ENCODE data around the gene KRT38.

KRT38 gene

DNA sequence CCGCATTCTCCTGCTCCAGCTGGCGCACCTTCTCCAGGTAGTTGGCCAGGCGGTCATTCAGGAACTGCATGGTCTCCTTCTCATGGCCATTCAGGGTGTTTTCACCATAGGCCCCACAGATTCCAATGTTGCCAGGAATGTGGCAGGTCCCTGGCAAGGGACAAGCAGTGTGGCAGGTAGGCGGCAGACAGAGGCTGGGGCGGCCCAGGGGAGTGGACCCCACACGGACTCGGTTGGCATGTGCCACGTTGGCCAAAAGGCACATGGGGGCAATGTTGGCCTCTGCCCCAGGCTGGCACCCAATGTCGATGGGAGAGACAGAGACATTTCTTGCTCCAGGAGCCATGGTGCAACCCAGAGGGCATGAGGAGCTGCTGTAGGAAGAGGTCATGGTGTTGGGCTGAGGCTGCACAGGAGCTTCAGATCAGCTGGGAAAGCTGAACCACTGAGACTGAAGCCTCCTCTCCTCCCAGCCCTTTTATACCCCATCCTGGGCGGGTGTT is at the start of gene KRT38:
TSS of gene KRT38 (minus strand) at position 453 of the 503 bp plus-strand sequence. CDS start at position 391, 62 bp downstream.
- DNase-seq (ENCODE audit: low read depth): no peak
- TF ChIP-seq, protein P1, sequence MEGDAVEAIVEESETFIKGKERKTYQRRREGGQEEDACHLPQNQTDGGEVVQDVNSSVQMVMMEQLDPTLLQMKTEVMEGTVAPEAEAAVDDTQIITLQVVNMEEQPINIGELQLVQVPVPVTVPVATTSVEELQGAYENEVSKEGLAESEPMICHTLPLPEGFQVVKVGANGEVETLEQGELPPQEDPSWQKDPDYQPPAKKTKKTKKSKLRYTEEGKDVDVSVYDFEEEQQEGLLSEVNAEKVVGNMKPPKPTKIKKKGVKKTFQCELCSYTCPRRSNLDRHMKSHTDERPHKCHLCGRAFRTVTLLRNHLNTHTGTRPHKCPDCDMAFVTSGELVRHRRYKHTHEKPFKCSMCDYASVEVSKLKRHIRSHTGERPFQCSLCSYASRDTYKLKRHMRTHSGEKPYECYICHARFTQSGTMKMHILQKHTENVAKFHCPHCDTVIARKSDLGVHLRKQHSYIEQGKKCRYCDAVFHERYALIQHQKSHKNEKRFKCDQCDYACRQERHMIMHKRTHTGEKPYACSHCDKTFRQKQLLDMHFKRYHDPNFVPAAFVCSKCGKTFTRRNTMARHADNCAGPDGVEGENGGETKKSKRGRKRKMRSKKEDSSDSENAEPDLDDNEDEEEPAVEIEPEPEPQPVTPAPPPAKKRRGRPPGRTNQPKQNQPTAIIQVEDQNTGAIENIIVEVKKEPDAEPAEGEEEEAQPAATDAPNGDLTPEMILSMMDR (IDR thresholded peaks at IDR 0.05; ENCODE audit: insufficient read depth, low read depth, low read length, missing control alignments): no peak
- no peak within 1 kb of the TSS for H3K4me3 ChIP-seq (ENCODE audit: low read depth, low read length)

DNA sequence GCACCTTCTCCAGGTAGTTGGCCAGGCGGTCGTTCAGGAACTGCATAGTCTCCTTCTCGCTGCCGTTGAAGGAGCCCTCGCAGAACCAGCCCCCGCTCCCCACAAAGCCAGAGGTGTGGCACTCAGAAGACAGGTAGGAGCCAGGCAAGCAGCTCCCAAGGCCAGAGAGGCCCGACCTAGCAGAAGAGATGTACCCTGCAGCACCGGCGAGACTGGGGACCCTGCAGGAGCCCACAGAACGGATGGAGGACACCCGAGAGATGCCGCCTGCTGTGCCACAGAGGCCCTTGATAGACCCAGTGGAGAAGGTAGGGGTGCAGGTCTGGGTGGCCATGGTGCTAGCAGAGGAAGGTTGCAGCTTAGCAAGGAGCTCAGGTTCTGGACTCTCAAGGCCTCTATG is 48.7 kb upstream of the KRT38 start, which contains the start of gene KRT36:
TSS of gene KRT36 (minus strand) at position 380 of the 400 bp plus-strand sequence. CDS start at position 334, 46 bp downstream.
- H3K4me3 ChIP-seq (ENCODE audit: low read depth, low read length): no peak within 1 kb of the TSS
- DNase-seq (ENCODE audit: low read depth): no peak
- TF ChIP-seq, protein P1 (IDR thresholded peaks at IDR 0.05; ENCODE audit: insufficient read depth, low read depth, low read length, missing control alignments): no peak

DNA sequence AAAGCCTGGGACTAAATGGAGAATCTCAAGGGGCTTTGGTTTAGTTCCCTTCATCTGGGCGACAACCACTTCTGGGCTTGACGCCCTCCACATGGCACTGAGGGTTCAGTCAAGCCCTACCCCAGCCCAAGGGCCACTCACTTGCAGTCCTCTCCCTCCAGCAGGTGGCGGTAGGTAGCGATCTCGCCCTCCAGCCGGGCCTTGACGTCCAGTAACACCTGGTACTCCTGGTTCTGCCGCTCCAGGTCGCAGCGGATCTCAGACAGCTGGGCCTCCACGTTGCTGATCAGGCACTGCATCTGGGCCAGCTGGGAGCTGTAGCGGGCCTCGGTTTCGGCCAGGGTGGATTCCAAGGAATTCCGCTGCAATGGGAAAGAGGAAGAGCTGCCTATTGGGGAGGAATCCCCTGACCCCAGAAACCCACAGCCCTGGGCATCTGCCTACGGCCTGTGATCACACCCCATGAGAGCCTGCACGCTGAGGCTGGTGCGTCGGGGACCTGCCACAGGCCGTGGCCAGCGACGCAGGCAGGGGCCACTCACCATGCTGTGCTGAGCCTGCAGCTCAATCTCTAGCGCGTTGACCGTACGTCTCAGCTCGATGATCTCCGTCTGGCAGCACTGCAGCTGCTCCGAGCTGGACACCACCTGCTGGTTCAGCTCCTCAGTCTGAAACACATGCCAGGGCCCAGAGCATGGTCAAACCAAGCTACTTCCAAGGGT is 46.2 kb upstream of the KRT38 start:
- TF ChIP-seq, protein P1 (IDR thresholded peaks at IDR 0.05; ENCODE audit: insufficient read depth, low read depth, low read length, missing control alignments): peak; percentile 59
- peak; percentile 43 for DNase-seq (ENCODE audit: low read depth)
- no peak overlapping the region for H3K4me3 ChIP-seq (ENCODE audit: low read depth, low read length)

DNA sequence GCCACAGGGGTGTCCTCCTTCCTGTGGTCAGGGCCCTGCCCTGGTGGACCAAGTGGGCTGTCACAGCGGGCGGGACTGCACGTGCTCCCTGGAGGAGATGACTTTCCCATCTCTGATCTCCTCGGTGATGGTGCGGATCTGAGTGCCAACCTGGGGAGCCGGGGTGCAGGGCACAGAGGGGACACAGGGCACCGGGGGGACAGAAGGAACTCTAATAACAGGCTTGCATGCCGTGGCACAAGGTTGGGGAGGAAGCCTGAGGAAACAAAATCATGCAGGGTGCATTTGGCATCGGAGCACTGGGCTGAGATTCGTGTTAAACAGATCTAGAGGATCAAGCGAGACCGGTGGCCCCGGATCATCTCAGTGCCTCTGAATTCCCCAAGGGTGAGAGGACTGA is 45.5 kb upstream of the KRT38 start:
- no peak for DNase-seq (ENCODE audit: low read depth)
- H3K4me3 ChIP-seq (ENCODE audit: low read depth, low read length): no peak overlapping the region
- TF ChIP-seq, protein P1 (IDR thresholded peaks at IDR 0.05; ENCODE audit: insufficient read depth, low read depth, low read length, missing control alignments): no peak

DNA sequence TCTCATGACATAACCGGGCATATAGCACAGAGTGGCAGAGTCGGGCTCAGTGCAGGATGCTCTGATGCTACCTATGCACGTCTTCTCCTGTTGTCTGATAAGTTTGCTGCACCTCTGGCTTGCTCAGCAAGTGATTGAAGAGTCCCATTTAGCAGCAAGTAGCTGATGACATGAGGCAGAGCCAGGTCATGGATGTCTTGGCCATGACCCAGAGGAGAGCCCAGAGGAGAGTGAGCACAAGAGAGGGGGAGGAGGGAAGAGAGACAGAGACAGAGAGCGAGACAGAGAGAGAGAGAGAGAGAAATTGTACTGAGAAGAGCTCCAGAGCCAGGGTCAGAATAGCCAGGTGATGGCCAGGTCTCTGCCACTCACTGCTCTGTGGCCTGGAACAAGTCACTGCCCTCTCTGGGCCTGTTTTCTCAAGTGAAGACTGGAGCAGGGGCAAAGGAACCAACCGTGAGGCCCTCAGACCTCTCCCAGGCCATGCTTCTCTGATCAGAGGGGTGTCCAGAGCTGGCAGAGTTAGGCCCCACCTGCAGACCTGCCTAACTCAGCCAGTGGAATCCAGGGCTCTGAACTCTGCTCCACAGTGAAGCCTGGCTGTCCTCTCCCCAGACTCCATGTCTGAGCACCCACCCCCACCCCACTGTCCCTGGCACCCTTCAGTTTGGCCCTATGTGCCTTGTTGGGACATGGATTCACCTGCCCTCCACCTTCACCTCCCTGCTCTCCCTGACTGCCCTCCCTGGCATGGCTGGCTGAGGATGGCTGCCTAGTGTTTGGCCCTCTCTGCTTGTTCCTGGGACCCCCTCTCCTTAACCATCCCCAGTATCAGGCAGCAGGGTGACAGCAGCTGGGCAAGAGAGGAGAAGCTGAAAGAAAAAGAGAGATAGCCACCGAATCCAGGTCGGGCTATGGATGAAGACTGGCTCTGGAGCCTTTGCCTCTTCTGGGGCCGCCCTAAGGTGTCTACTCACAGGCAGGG is 44.4 kb upstream of the KRT38 start:
- TF ChIP-seq, protein P1 (IDR thresholded peaks at IDR 0.05; ENCODE audit: insufficient read depth, low read depth, low read length, missing control alignments): no peak
- no peak overlapping the region for H3K4me3 ChIP-seq (ENCODE audit: low read depth, low read length)
- DNase-seq (ENCODE audit: low read depth): no peak

DNA sequence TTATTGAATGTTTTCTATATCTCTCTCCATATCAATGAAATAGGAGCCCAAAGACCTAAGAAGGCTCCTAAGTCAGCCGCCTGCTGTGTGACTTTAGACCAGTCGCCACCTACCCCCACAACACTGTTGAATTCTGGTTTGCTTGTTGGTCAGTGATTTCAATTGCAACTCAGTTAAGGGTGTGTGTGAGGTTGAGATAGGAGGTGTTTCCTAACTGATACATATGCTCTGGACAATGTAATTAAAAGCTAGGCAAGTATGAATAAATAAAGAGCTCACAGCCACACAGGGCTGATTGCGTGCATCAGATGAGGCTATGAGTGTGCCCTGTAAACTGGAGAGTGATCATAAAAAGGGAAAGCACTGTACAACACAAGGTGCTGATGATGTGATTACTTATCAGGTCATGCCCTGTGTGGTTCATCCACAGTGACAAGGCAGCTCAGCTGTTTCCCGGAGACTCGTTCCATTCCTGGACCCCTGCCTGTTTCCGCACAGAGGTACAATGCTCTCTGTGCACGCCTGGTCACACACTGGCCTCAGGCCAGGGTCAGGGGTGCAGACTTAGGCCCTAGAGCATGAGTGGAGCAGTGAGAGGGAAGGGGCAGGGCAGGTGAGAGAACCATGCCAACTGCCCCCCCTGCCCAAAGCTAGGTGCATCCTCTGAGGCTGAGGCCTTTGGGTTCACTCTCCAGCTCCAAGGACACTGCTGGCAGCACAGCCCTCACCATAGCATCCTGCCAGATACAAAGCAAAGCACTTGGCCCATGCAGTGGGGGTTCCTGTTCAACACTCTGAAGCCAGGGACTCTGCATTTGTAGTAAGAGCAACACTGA is 43.4 kb upstream of the KRT38 start:
- no peak for DNase-seq (ENCODE audit: low read depth)
- no peak overlapping the region for H3K4me3 ChIP-seq (ENCODE audit: low read depth, low read length)
- TF ChIP-seq, protein P1 (IDR thresholded peaks at IDR 0.05; ENCODE audit: insufficient read depth, low read depth, low read length, missing control alignments): no peak
